Rectal smooth muscle tissue (tissue), 1 donor: ENCODE data around the gene LCK.
"Not testable (repeated sequence)": the region's sequence is repeated elsewhere in the genome, so short reads cannot be mapped to it uniquely, and the experiment has no call there.

Experiments used
- H3K27ac ChIP-seq: one replicate; pipeline ENCODE4 v1.7.0; 2013; ENCODE audit warnings: low read depth, low read length, inconsistent platforms
- H3K27me3 ChIP-seq: one replicate; pipeline ENCODE4 v1.7.0; 2013; ENCODE audit warnings: low read length; ENCODE audit not compliant: control insufficient read depth, insufficient read depth
- H3K36me3 ChIP-seq: one replicate; pipeline ENCODE4 v1.7.0; 2013; ENCODE audit warnings: low read length; ENCODE audit not compliant: control insufficient read depth, insufficient read depth
- H3K4me1 ChIP-seq: one replicate; pipeline ENCODE4 v1.7.0; 2013; ENCODE audit warnings: low read length; ENCODE audit not compliant: control insufficient read depth, insufficient read depth
- H3K4me3 ChIP-seq: one replicate; pipeline ENCODE4 v1.7.0; 2013; ENCODE audit warnings: low read length
- H3K9ac ChIP-seq: one replicate; pipeline ENCODE4 v1.7.0; 2013; ENCODE audit warnings: low read length

LCK gene

GRCh38 chr1:32266921-32267591 is 16.0 kb downstream of the LCK start:
- no peaks in the 10 kb centered on the region for H3K36me3 ChIP-seq
- no peaks in the 10 kb centered on the region for H3K4me1 ChIP-seq
- H3K4me3 ChIP-seq, result no peak overlapping the region
- no peak overlapping the region for H3K27ac ChIP-seq
- no peaks in the 10 kb centered on the region for H3K27me3 ChIP-seq
- no peak overlapping the region for H3K9ac ChIP-seq

DNA sequence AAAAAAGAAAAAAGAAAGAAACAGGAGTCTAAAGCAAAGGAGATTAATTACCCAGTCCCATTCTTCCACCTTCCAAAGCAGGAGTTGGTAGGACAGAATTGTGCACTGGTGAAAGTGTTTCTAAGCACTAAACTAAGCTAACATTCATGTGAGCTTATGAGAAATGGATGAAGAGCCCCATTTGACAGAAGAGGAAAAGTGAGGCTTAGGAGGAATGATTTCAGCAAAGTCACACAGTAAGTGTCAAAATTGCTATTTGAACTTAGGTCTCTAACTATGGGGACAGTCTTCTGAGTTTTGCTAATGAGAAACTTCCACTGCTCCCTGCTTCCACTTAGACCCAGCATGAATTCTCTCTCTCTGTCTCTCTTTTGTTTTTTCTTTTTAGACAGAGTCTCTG is 18.7 kb downstream of the LCK start:
- no peaks in the 10 kb centered on the region for H3K4me1 ChIP-seq
- H3K27ac ChIP-seq, result no peak overlapping the region
- no peak overlapping the region for H3K9ac ChIP-seq
- no peaks in the 10 kb centered on the region for H3K27me3 ChIP-seq
- no peak overlapping the region for H3K4me3 ChIP-seq
- H3K36me3 ChIP-seq, result no peaks in the 10 kb centered on the region

GRCh38 chr1:32272557-32273390 is 21.7 kb downstream of the LCK start:
- Histone ChIP-seq H3K36me3 (no peaks in the 10 kb centered on the region), H3K27me3 (no peaks in the 10 kb centered on the region)

GRCh38 chr1:32273391-32274208 is 22.5 kb downstream of the LCK start:
- H3K4me3 ChIP-seq, result no peak overlapping the region
- H3K27me3 ChIP-seq, result no peaks in the 10 kb centered on the region
- no peaks in the 10 kb centered on the region for H3K36me3 ChIP-seq
- H3K9ac ChIP-seq, result no peak overlapping the region
- H3K27ac ChIP-seq, result no peak overlapping the region
- H3K4me1 ChIP-seq, result no peaks in the 10 kb centered on the region

More at GRCh38 chr1:32272557-32273390, 21.7 kb downstream of the LCK start:
- no peak overlapping the region for H3K9ac ChIP-seq
- H3K4me1 ChIP-seq, result no peaks in the 10 kb centered on the region
- H3K4me3 ChIP-seq, result no peak overlapping the region
- H3K27ac ChIP-seq, result no peak overlapping the region

GRCh38 chr1:32274646-32275340 is 23.7 kb downstream of the LCK start:
- Histone ChIP-seq H3K27ac (no peak overlapping the region), H3K36me3 (no peaks in the 10 kb centered on the region), H3K4me3 (no peak overlapping the region), H3K9ac (no peak overlapping the region), H3K4me1 (no peaks in the 10 kb centered on the region), H3K27me3 (no peaks in the 10 kb centered on the region)

GRCh38 chr1:32275424-32275823 is 24.4 kb downstream of the LCK start:
- no peak overlapping the region for H3K4me3 ChIP-seq
- no peaks in the 10 kb centered on the region for H3K36me3 ChIP-seq
- no peak overlapping the region for H3K27ac ChIP-seq
- H3K9ac ChIP-seq, result no peak overlapping the region
- no peaks in the 10 kb centered on the region for H3K4me1 ChIP-seq
- no peaks in the 10 kb centered on the region for H3K27me3 ChIP-seq

DNA sequence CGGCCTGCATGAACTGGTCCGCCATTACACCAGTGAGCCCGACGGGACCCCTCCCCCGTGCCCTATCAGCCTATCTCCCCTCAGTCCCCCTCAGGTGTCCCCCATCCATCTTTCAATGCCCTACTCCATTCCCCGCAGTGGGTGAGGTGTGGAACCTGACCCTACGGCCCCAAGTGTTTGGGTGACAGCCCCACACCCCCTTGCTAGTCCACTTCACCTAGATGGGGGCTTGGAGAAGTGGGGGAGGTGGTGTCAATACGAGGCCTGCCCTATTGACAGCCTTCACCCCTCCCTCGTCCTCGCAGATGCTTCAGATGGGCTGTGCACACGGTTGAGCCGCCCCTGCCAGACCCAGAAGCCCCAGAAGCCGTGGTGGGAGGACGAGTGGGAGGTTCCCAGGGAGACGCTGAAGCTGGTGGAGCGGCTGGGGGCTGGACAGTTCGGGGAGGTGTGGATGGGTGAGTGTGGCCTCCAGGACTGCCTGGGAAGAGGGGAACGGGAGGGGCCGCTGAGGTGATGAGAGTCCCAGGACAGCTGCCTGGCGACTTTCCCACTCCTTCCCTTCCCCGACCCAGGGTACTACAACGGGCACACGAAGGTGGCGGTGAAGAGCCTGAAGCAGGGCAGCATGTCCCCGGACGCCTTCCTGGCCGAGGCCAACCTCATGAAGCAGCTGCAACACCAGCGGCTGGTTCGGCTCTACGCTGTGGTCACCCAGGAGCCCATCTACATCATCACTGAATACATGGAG is 25.1 kb downstream of the LCK start:
- no peaks in the 10 kb centered on the region for H3K27me3 ChIP-seq
- no peak overlapping the region for H3K27ac ChIP-seq
- H3K4me3 ChIP-seq, result no peak overlapping the region
- no peak overlapping the region for H3K9ac ChIP-seq
- H3K36me3 ChIP-seq, result no peaks in the 10 kb centered on the region
- no peaks in the 10 kb centered on the region for H3K4me1 ChIP-seq

DNA sequence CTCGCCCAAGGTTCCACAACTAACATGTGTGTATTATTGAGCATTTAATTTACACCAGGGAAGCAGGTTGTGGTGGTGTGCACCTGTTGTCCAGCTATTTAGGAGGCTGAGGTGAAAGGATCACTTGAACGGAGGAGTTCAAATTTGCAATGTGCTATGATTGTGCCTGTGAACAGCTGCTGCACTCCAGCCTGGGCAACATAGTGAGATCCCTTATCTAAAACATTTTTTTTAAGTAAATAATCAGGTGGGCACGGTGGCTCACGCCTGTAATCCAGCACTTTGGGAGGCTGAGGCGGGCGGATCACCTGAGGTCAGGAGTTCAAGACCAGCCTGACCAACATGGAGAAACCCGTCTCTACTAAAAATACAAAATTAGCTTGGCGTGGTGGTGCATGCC is 33.7 kb downstream of the LCK start:
- not testable (repeated sequence) for H3K9ac ChIP-seq, H3K27me3 ChIP-seq, H3K27ac ChIP-seq, H3K36me3 ChIP-seq, H3K4me1 ChIP-seq, H3K4me3 ChIP-seq

DNA sequence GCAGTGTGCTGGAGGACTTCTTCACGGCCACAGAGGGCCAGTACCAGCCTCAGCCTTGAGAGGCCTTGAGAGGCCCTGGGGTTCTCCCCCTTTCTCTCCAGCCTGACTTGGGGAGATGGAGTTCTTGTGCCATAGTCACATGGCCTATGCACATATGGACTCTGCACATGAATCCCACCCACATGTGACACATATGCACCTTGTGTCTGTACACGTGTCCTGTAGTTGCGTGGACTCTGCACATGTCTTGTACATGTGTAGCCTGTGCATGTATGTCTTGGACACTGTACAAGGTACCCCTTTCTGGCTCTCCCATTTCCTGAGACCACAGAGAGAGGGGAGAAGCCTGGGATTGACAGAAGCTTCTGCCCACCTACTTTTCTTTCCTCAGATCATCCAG is 34.6 kb downstream of the LCK start:
- Histone ChIP-seq H3K27ac (no peak overlapping the region), H3K4me3 (no peak overlapping the region), H3K4me1 (no peaks in the 10 kb centered on the region), H3K36me3 (no peaks in the 10 kb centered on the region), H3K27me3 (no peaks in the 10 kb centered on the region), H3K9ac (no peak overlapping the region)

GRCh38 chr1:32286763-32287162 is 35.7 kb downstream of the LCK start:
- no peak overlapping the region for H3K4me3 ChIP-seq
- no peaks in the 10 kb centered on the region for H3K4me1 ChIP-seq
- no peaks in the 10 kb centered on the region for H3K27me3 ChIP-seq
- H3K27ac ChIP-seq, result no peak overlapping the region
- H3K36me3 ChIP-seq, result no peaks in the 10 kb centered on the region
- no peak overlapping the region for H3K9ac ChIP-seq

DNA sequence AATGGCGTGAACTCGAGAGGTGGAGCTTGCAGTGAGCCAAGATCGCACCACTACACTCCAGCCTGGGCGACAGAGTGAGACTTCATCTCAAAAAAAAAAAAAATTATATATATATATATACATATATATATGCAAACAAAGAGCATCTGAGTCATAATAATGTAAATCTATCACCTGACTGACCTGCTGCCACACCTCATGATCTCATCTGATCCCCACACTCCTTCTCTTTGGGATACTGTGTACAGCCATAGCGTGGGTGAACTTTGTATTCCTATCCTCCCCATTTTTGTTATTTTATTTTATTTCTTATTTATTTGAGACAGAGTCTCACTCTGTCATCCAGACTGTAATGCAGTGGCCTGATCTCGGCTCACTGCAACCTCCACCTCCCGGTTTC is 38.2 kb downstream of the LCK start:
- no peak overlapping the region for H3K27ac ChIP-seq
- H3K36me3 ChIP-seq, result no peaks in the 10 kb centered on the region
- no peaks in the 10 kb centered on the region for H3K4me1 ChIP-seq
- no peaks in the 10 kb centered on the region for H3K27me3 ChIP-seq
- H3K4me3 ChIP-seq, result no peak overlapping the region
- no peak overlapping the region for H3K9ac ChIP-seq
